LNCAP (cell line): Measurements from ENCODE around the gene USP6NL.

Source experiments
- CTCF ChIP-seq: fragments of 450-650 bp; IDR thresholded peaks from 2 replicates; pipeline ENCODE4 v1.5.1; 2017; ENCODE audit warnings: mild to moderate bottlenecking

Gene USP6NL

GRCh38 chr10:11546581-11546980 is 64.9 kb downstream of the USP6NL start:
- no peak for TF ChIP-seq CTCF

DNA sequence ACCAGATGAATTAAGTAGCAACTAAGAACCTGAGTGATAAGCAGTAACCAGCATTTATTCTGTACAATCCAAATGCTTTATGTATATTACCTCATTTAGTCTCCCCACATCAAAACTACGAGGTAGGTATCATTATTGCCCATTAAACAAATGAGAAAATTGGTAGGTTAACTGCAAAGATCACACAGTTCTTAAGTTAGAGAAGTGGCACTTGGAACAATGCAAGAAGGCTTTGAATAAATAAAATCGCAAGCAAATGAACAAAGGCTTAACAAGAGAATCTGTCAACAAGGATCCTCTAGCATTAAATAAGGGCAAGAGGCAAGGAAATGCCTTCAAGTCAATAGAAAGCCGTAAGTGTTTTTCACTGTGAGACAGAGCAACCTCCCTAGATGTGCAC is 70.2 kb downstream of the USP6NL start:
- no peak for TF ChIP-seq CTCF

GRCh38 chr10:11539191-11539868 is 72.1 kb downstream of the USP6NL start:
- no peak for TF ChIP-seq CTCF

DNA sequence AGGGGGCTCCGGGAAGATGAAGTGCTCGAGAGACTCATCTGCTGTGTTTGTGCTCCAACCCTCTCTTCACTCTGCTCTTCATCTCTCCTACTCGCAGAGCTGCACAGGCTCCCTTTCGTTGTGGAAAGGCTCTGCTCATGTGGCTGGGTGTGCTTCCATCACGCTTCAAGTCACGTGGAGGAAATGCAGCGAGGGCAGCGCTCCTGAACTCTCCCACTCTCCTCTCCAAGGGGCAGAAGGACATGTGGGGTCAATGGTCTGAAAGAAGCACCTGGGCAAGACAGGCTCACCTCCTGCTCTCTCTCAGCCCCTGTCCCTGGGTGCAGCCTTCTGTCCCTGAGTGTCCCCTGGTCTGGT is 72.6 kb downstream of the USP6NL start:
- TF ChIP-seq CTCF, result no peak

DNA sequence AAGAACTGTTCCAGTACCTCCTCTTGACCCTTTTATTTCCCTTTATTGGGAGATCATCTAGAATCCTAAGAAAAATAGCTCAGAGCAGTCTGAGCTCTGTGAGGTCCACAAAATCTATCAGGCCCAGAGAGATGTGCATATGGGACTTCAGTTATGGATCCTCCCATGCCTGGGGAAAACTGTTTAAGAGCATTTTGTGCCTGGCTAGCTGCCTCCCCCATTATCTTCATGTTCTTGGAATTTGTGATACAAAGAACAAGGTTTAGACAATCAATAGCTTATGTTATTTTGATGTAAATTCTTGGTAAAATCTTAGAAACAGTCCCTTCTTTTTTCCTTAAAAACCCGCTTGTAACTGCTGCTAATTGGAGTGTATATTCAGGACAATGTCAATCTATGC is 75.2 kb downstream of the USP6NL start:
- TF ChIP-seq CTCF, result no peak

DNA sequence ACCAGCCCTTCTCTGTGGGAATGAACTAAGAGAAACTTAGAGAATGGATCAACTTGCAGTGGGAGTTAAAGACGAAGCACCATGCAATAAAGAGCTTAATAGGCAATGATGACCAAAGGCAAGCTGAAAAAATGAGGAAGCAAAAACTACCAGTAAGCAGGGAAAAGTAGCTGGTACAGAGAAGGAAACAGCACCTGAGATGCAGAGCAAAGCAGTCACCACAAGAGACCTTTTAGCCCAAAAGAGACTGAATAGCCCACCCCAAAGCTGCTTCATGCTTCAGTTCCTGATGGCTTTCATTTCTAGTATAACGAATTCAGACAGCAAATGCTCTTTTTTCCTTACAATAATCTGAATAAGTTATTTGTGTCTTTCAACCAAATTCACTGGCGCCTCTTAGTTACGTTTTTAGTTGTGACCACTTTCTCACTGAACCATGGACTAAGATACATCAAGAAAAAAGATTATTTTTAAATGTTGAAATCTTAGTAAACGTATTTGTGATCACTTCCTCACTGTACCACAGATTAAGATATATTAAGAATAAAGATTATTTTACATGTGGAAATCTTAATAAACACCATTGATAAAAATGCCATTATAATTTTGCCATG is 76.0 kb downstream of the USP6NL start:
- TF ChIP-seq CTCF, result no peak

GRCh38 chr10:11533328-11533781 is 78.1 kb downstream of the USP6NL start:
- TF ChIP-seq CTCF, result no peak
